Caco-2 (cell line): ENCODE results near the gene ENTPD8. TPM values are rescaled to one million over a fixed set of nuclear protein-coding genes. Genes with fewer than 3 reads are reported as not detected.

Experiments
- BruUV-seq: library from RNA; stranded (reverse); fragments of 400-500 nt; replicated peaks from 2 replicates; lab custom pipeline; 2021; lab: Mats Ljungman, UMichigan
- CTCF ChIA-PET: fragments of 300-600 bp; sonication (Branson Sonifier 250); formaldehyde crosslinking; loops from one replicate; lab custom pipeline; 2022; ENCODE audit warnings: antibody characterized with exemption; lab: Charles Lee
- POLR2A ChIA-PET: fragments of 300-600 bp; sonication (Branson Sonifier 250); formaldehyde crosslinking; loops from one replicate; lab custom pipeline; 2022; ENCODE audit warnings: antibody characterized with exemption; lab: Charles Lee
- DNase-seq, 2 experiments: peaks; one replicate each; pipeline versions ENCODE4 v3.0.0 to v3.0.0-alpha.2; 2020 to 2022
- H3K27me3 ChIP-seq: replicated peaks from 2 replicates; pipeline ENCODE4 v1.6.0; 2011; ENCODE audit warnings: low read length; ENCODE audit not compliant: control insufficient read depth, insufficient read depth
- H3K36me3 ChIP-seq: 2 replicates; pipeline ENCODE4 v1.5.1; 2011; ENCODE audit warnings: low read length; ENCODE audit not compliant: control insufficient read depth, insufficient read depth
- H3K4me1 ChIP-seq: fragments of 250-450 bp; sonication (Bioruptor Pico); 2 replicates; pipeline ENCODE4 v1.5.1; 2020; ENCODE audit warnings: mild to moderate bottlenecking
- H3K4me3 ChIP-seq: 2 replicates; pipeline ENCODE4 v1.5.1; 2011; ENCODE audit warnings: low read depth, mild to moderate bottlenecking, control low read depth, low read length
- H3K9me3 ChIP-seq: fragments of 250-450 bp; sonication (Bioruptor Pico); 2 replicates; pipeline ENCODE4 v1.5.1; 2020; ENCODE audit warnings: mild to moderate bottlenecking, moderate library complexity
- H3K27ac Mint-ChIP-seq: one replicate; pipeline ENCODE4 v1.8.0; 2022; ENCODE audit warnings: mixed read lengths; ENCODE audit not compliant: unreplicated experiment
- H3K27me3 Mint-ChIP-seq: one replicate; pipeline ENCODE4 v1.8.0; 2022; ENCODE audit warnings: mixed read lengths; ENCODE audit not compliant: insufficient read depth, unreplicated experiment
- H3K36me3 Mint-ChIP-seq: one replicate; pipeline ENCODE4 v1.8.0; 2022; ENCODE audit warnings: mild to moderate bottlenecking, mixed read lengths; ENCODE audit not compliant: insufficient read depth, unreplicated experiment
- H3K4me1 Mint-ChIP-seq: one replicate; pipeline ENCODE4 v1.8.0; 2022; ENCODE audit warnings: low read depth, mixed read lengths; ENCODE audit not compliant: unreplicated experiment
- H3K4me3 Mint-ChIP-seq: one replicate; pipeline ENCODE4 v1.8.0; 2022; ENCODE audit warnings: mild to moderate bottlenecking, moderate library complexity, mixed read lengths; ENCODE audit not compliant: unreplicated experiment
- H3K9me3 Mint-ChIP-seq: one replicate; pipeline ENCODE4 v1.8.0; 2022; ENCODE audit warnings: mixed read lengths; ENCODE audit not compliant: unreplicated experiment
- CTCF ChIP-seq, 2 experiments: fragments of 200-600 bp in 1 of 2; IDR thresholded peaks; 1 replicate in 1 of 2; 2 replicates in 1 of 2; pipeline versions ENCODE4 v1.5.1 to v1.8.0; 2011 to 2022; ENCODE audit warnings: antibody characterized with exemption in 1 of 2, control low read depth in 1 of 2, inconsistent platforms in 1 of 2, low read depth in 1 of 2, low read length in 1 of 2, mild to moderate bottlenecking in 1 of 2, moderate library complexity in 1 of 2; ENCODE audit not compliant: insufficient read depth in 1 of 2, severe bottlenecking in 1 of 2, unreplicated experiment in 1 of 2
- intact Hi-C: fragments of 100-400 bp; cut with micrococcal nuclease; formaldehyde crosslinking; loops from one replicate; pipeline ENCODE4 v1.10.0; 2022; ENCODE audit not compliant: unreplicated experiment
- total RNA-seq: library from RNA; stranded (reverse); gene quantifications from 2 replicates; pipeline ENCODE4 v1.2.3, GENCODE V29; 2022

The ENTPD8 gene
- total RNA-seq, 1 experiment from 2014 or later: 8.6 TPM

DNA sequence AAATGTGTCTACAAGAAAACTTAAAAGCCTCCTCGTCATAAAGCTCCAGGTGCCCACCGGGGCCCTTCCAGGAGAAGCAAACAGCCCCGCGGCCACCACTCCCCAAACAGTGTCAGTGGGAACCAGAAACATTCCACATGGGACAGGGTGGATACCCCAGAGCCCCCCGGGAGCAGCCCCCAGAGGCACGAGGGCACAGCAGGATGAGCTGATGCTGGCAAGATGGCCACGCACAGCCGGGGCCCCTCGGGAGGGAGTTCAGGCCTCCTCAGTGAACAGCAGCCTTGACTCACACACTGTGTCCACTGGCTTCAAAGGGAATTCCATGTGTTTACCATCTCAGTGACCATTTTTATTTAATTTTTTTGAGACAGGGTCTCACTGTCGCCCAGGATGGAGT lies 28.7 kb downstream of the ENTPD8 start:
- intact Hi-C loops: no loop called here
- H3K4me1 ChIP-seq: no peaks in the 10 kb centered on the region
- Mint-ChIP-seq H3K9me3 (no peaks in the 10 kb centered on the region), H3K4me1 (no peaks in the 10 kb centered on the region), H3K27me3 (no peaks in the 10 kb centered on the region), H3K4me3 (no peak overlapping the region), H3K27ac (no peak overlapping the region), H3K36me3 (peaks cover 11% of the 10 kb centered on the region)
- POLR2A ChIA-PET: no interaction called here
- H3K4me3 ChIP-seq: no peak overlapping the region
- CTCF ChIA-PET: interaction anchor here (1.3 kb wide), 1 partner anchor 10 kb away, joined by 3 read pairs; the partner anchor contains the start of gene EXD3
- no TSS peak for BruUV-seq
- no peak for DNase-seq
- H3K27me3 ChIP-seq: no peaks in the 10 kb centered on the region
- H3K36me3 ChIP-seq: no peaks in the 10 kb centered on the region
- no peak for TF ChIP-seq CTCF (IDR thresholded peaks at IDR 0.05; ENCODE audit: insufficient read depth in 1 of 2, low read depth in 1 of 2, low read length in 1 of 2, severe bottlenecking in 1 of 2, unreplicated experiment in 1 of 2)
- H3K9me3 ChIP-seq: no peaks in the 10 kb centered on the region

- no peak overlapping the region for H3K4me3 Mint-ChIP-seq
- no TSS peak for BruUV-seq
Measured at GRCh38 chr9:137411645-137412380, 29.3 kb downstream of the ENTPD8 start.

DNA sequence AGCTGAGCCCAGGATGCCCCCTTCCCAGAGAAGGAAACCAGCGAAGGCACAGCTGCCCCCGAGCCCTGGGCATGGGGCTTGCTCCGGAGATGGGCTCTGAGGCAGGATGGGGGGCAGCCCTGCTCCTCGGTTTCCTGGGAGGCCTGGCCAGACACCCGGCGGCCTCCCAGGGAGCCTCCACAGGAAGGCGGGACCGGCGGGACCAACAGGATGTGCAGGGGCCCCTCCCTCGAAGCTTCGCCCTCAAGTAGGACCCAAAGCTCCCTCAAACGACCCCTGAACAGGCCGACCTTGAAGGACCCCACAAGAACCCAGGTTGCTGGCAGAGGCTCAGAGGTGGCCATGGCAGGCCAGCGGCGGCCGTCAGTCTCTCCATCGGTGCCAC lies 29.9 kb downstream of the ENTPD8 start:
- ChIA-PET POLR2A (no interaction called here), CTCF (no interaction called here)
- H3K27me3 Mint-ChIP-seq: no peaks in the 10 kb centered on the region
- Histone ChIP-seq H3K36me3 (no peaks in the 10 kb centered on the region), H3K4me1 (no peaks in the 10 kb centered on the region), H3K9me3 (no peaks in the 10 kb centered on the region), H3K27me3 (no peaks in the 10 kb centered on the region), H3K4me3 (no peak overlapping the region)
- no TSS peak for BruUV-seq
- no peaks in the 10 kb centered on the region for H3K4me1 Mint-ChIP-seq
- intact Hi-C loops: no loop called here
- peaks cover 11% of the 10 kb centered on the region for H3K36me3 Mint-ChIP-seq
- no peak overlapping the region for H3K4me3 Mint-ChIP-seq
- H3K27ac Mint-ChIP-seq: no peak overlapping the region
- TF ChIP-seq CTCF (IDR thresholded peaks at IDR 0.05; ENCODE audit: insufficient read depth in 1 of 2, low read depth in 1 of 2, low read length in 1 of 2, severe bottlenecking in 1 of 2, unreplicated experiment in 1 of 2): no peak
- DNase-seq: no peak
- H3K9me3 Mint-ChIP-seq: no peaks in the 10 kb centered on the region

More at GRCh38 chr9:137411645-137412380, 29.3 kb downstream of the ENTPD8 start:
- peaks cover 11% of the 10 kb centered on the region for H3K36me3 Mint-ChIP-seq
- H3K4me1 Mint-ChIP-seq: no peaks in the 10 kb centered on the region
- H3K27me3 ChIP-seq: no peaks in the 10 kb centered on the region
- no peaks in the 10 kb centered on the region for H3K9me3 Mint-ChIP-seq
- no peaks in the 10 kb centered on the region for H3K9me3 ChIP-seq
- CTCF ChIA-PET: interaction anchor here (1.3 kb wide), 1 partner anchor 11 kb away, joined by 3 read pairs; the partner anchor contains the start of gene EXD3
- POLR2A ChIA-PET: no interaction called here
- intact Hi-C loops: no loop called here
- DNase-seq: no peak
- H3K4me1 ChIP-seq: no peaks in the 10 kb centered on the region
- TF ChIP-seq CTCF (IDR thresholded peaks at IDR 0.05; ENCODE audit: insufficient read depth in 1 of 2, low read depth in 1 of 2, low read length in 1 of 2, severe bottlenecking in 1 of 2, unreplicated experiment in 1 of 2): no peak
- no peak overlapping the region for H3K4me3 ChIP-seq
- no peak overlapping the region for H3K27ac Mint-ChIP-seq
- H3K27me3 Mint-ChIP-seq: no peaks in the 10 kb centered on the region
- H3K36me3 ChIP-seq: no peaks in the 10 kb centered on the region
